SJCRH30 (cell line): ENCODE measurements around the gene ABCC9. TPM values are rescaled to one million over a fixed set of nuclear protein-coding genes. Genes with fewer than 3 reads are reported as not detected.

ENCODE experiments used
- DNase-seq, 2 experiments: peaks; one replicate each; pipeline ENCODE4 v3.0.0-alpha.2; 2015 to 2020
- H3K27ac ChIP-seq: fragments of 250-450 bp; sonication (Bioruptor Pico); 2 replicates; pipeline ENCODE4 v1.5.1; 2020; ENCODE audit warnings: mild to moderate bottlenecking, moderate library complexity
- H3K27me3 ChIP-seq: fragments of 250-450 bp; sonication (Bioruptor Pico); 2 replicates; pipeline ENCODE4 v1.5.1; 2020; ENCODE audit warnings: mild to moderate bottlenecking, moderate library complexity
- H3K36me3 ChIP-seq: fragments of 250-450 bp; sonication (Bioruptor Pico); 2 replicates; pipeline ENCODE4 v1.5.1; 2020; ENCODE audit warnings: mild to moderate bottlenecking, moderate library complexity
- H3K4me1 ChIP-seq: fragments of 250-450 bp; sonication (Bioruptor Pico); 2 replicates; pipeline ENCODE4 v1.5.1; 2020; ENCODE audit warnings: mild to moderate bottlenecking, moderate library complexity
- H3K4me3 ChIP-seq: fragments of 250-450 bp; sonication (Bioruptor Pico); 2 replicates; pipeline ENCODE4 v1.5.1; 2020; ENCODE audit warnings: mild to moderate bottlenecking, moderate library complexity
- H3K9me3 ChIP-seq: fragments of 250-450 bp; sonication (Bioruptor Pico); replicated peaks from 2 replicates; pipeline ENCODE4 v1.5.1; 2020; ENCODE audit warnings: mild to moderate bottlenecking, moderate library complexity
- total RNA-seq: library from RNA; depleted of rRNA; stranded (reverse); fragments of >200 nt; shearing (Covaris generic); gene quantifications from 2 replicates; pipeline ENCODE4 v1.2.3, GENCODE V29; 2014; rRNA removed

Gene ABCC9
- 0.84 and 1.2 TPM in 2 replicates for total RNA-seq

- peaks cover 5% of the 10 kb centered on the region; the same call in 1 of the 2 replicates for H3K4me1 ChIP-seq
- DNase-seq, result peak; percentile 79 to 86
- H3K27me3 ChIP-seq, result no peaks in the 10 kb centered on the region
- no peaks in the 10 kb centered on the region for H3K36me3 ChIP-seq
- H3K4me3 ChIP-seq, result peak within 1 kb of the TSS; percentile 54
- H3K27ac ChIP-seq, result peak within 1 kb of the TSS; percentile 15; the same call in 1 of the 2 replicates
- H3K9me3 ChIP-seq, result no peaks in the 10 kb centered on the region
These were observed at the start of gene ABCC9 for GRCh38 chr12:21940549-21941505. Gene ABCC9 (minus strand): TSS chr12:21941426. CDS start chr12:21936674, 4,752 bp downstream.

- no peaks in the 10 kb centered on the region for H3K27me3 ChIP-seq
- DNase-seq, result peak in 1 of 2 experiments; percentile 29
- no peaks in the 10 kb centered on the region for H3K4me1 ChIP-seq
- H3K9me3 ChIP-seq, result no peaks in the 10 kb centered on the region
- no peaks in the 10 kb centered on the region for H3K36me3 ChIP-seq
- H3K27ac ChIP-seq, result no peak overlapping the region
- H3K4me3 ChIP-seq, result no peak overlapping the region
These were observed 48.7 kb upstream of the ABCC9 start for GRCh38 chr12:21989819-21990412.

GRCh38 chr12:21988619-21989018 is 47.4 kb upstream of the ABCC9 start:
- Histone ChIP-seq H3K4me1 (no peaks in the 10 kb centered on the region), H3K27ac (no peak overlapping the region), H3K27me3 (no peaks in the 10 kb centered on the region), H3K36me3 (no peaks in the 10 kb centered on the region), H3K4me3 (no peak overlapping the region), H3K9me3 (no peaks in the 10 kb centered on the region)
- no peak for DNase-seq

- Histone ChIP-seq H3K27ac (no peak overlapping the region), H3K4me3 (no peak overlapping the region), H3K36me3 (no peaks in the 10 kb centered on the region), H3K27me3 (no peaks in the 10 kb centered on the region), H3K4me1 (no peaks in the 10 kb centered on the region), H3K9me3 (no peaks in the 10 kb centered on the region)
- DNase-seq, result no peak
These were observed 46.5 kb upstream of the ABCC9 start for GRCh38 chr12:21987755-21988154.

GRCh38 chr12:21985155-21985554 is 43.9 kb upstream of the ABCC9 start:
- Histone ChIP-seq H3K4me3 (no peak overlapping the region), H3K27ac (no peak overlapping the region), H3K36me3 (no peaks in the 10 kb centered on the region), H3K4me1 (no peaks in the 10 kb centered on the region), H3K27me3 (no peaks in the 10 kb centered on the region), H3K9me3 (no peaks in the 10 kb centered on the region)
- DNase-seq, result no peak

- Histone ChIP-seq H3K36me3 (no peaks in the 10 kb centered on the region), H3K4me3 (no peak overlapping the region), H3K27me3 (no peaks in the 10 kb centered on the region), H3K9me3 (no peaks in the 10 kb centered on the region), H3K4me1 (no peaks in the 10 kb centered on the region), H3K27ac (no peak overlapping the region)
- DNase-seq, result no peak
These were observed 43.1 kb upstream of the ABCC9 start for GRCh38 chr12:21984375-21984774.

- no peaks in the 10 kb centered on the region for H3K36me3 ChIP-seq
- H3K27ac ChIP-seq, result no peak overlapping the region
- H3K4me3 ChIP-seq, result no peak overlapping the region
These were observed 41.9 kb upstream of the ABCC9 start for GRCh38 chr12:21983095-21983494.

GRCh38 chr12:21980544-21980943 is 39.3 kb upstream of the ABCC9 start:
- DNase-seq, result no peak
- H3K4me3 ChIP-seq, result no peak overlapping the region
- H3K27ac ChIP-seq, result no peak overlapping the region
- H3K4me1 ChIP-seq, result no peaks in the 10 kb centered on the region
- no peaks in the 10 kb centered on the region for H3K27me3 ChIP-seq
- H3K36me3 ChIP-seq, result no peaks in the 10 kb centered on the region
- no peaks in the 10 kb centered on the region; the same call in 1 of the 2 replicates for H3K9me3 ChIP-seq

More at GRCh38 chr12:21983095-21983494, 41.9 kb upstream of the ABCC9 start:
- Histone ChIP-seq H3K4me1 (no peaks in the 10 kb centered on the region), H3K9me3 (no peaks in the 10 kb centered on the region; the same call in 1 of the 2 replicates), H3K27me3 (no peaks in the 10 kb centered on the region)
- no peak for DNase-seq

GRCh38 chr12:21975293-21975692 is 34.1 kb upstream of the ABCC9 start:
- no peaks in the 10 kb centered on the region; the same call in 1 of the 2 replicates for H3K9me3 ChIP-seq
- no peaks in the 10 kb centered on the region for H3K36me3 ChIP-seq
- H3K27me3 ChIP-seq, result no peaks in the 10 kb centered on the region
- H3K4me1 ChIP-seq, result no peaks in the 10 kb centered on the region
- no peak overlapping the region for H3K4me3 ChIP-seq
- no peak for DNase-seq
- H3K27ac ChIP-seq, result no peak overlapping the region

GRCh38 chr12:21973221-21973620 is 32.0 kb upstream of the ABCC9 start:
- Histone ChIP-seq H3K9me3 (no peaks in the 10 kb centered on the region; the same call in 1 of the 2 replicates), H3K27me3 (no peaks in the 10 kb centered on the region), H3K4me3 (no peak overlapping the region), H3K27ac (no peak overlapping the region), H3K4me1 (no peaks in the 10 kb centered on the region), H3K36me3 (no peaks in the 10 kb centered on the region)
- no peak for DNase-seq

GRCh38 chr12:21972055-21972454 is 30.8 kb upstream of the ABCC9 start:
- Histone ChIP-seq H3K9me3 (no peaks in the 10 kb centered on the region), H3K36me3 (no peaks in the 10 kb centered on the region), H3K27ac (no peak overlapping the region), H3K4me1 (no peaks in the 10 kb centered on the region), H3K4me3 (no peak overlapping the region), H3K27me3 (no peaks in the 10 kb centered on the region)
- no peak for DNase-seq

GRCh38 chr12:21971344-21971743 is 30.1 kb upstream of the ABCC9 start:
- Histone ChIP-seq H3K36me3 (no peaks in the 10 kb centered on the region), H3K4me3 (no peak overlapping the region), H3K27me3 (no peaks in the 10 kb centered on the region), H3K27ac (no peak overlapping the region), H3K9me3 (no peaks in the 10 kb centered on the region), H3K4me1 (no peaks in the 10 kb centered on the region)
- no peak for DNase-seq

- Histone ChIP-seq H3K27ac (no peak overlapping the region), H3K36me3 (no peaks in the 10 kb centered on the region), H3K4me3 (no peak overlapping the region), H3K9me3 (no peaks in the 10 kb centered on the region), H3K4me1 (no peaks in the 10 kb centered on the region), H3K27me3 (no peaks in the 10 kb centered on the region)
- no peak for DNase-seq
These were observed 21.6 kb upstream of the ABCC9 start for GRCh38 chr12:21962821-21963220.

GRCh38 chr12:21962236-21962635 is 21.0 kb upstream of the ABCC9 start:
- no peaks in the 10 kb centered on the region for H3K27me3 ChIP-seq
- H3K4me3 ChIP-seq, result no peak overlapping the region
- no peak overlapping the region for H3K27ac ChIP-seq
- DNase-seq, result no peak
- H3K36me3 ChIP-seq, result no peaks in the 10 kb centered on the region
- no peaks in the 10 kb centered on the region for H3K4me1 ChIP-seq
- H3K9me3 ChIP-seq, result no peaks in the 10 kb centered on the region

GRCh38 chr12:21950649-21951048 is 9.4 kb upstream of the ABCC9 start:
- Histone ChIP-seq H3K27me3 (no peaks in the 10 kb centered on the region), H3K4me1 (no peaks in the 10 kb centered on the region), H3K27ac (no peak overlapping the region), H3K4me3 (no peak overlapping the region), H3K36me3 (no peaks in the 10 kb centered on the region), H3K9me3 (peaks cover 5% of the 10 kb centered on the region; the same call in 1 of the 2 replicates)
- DNase-seq, result no peak
